A549 (cell line): ENCODE results near the gene CDH5. TPM values are rescaled to one million over a fixed set of nuclear protein-coding genes. Genes with fewer than 3 reads are reported as not detected.
A peak's percentile ranks its signal among the peaks of the same experiment; 100 is the strongest.

Experiments used
- ATAC-seq, 2 experiments: fragments of 200-7000 bp in 1 of 2; fragments of >200 bp in 1 of 2; cut with Nextera tagmentation in 1 of 2; cut with Tn5 transposase in 1 of 2; 3 replicates each; pipeline versions ENCODE4 v1.8.0 to v1.9.1; 2018 to 2020; ENCODE audit warnings: mild to moderate bottlenecking in 1 of 2, moderate library complexity in 1 of 2
- CTCF ChIA-PET: fragments of 300-600 bp; sonication (Branson Sonifier 250); formaldehyde crosslinking; extraction: SDS; loops from one replicate; lab custom pipeline; 2021; ENCODE audit warnings: antibody characterized with exemption, inconsistent platforms; lab: Yijun Ruan, JAX
- POLR2A ChIA-PET: fragments of 350-600 bp; formaldehyde crosslinking; extraction: SDS; loops from one replicate; lab custom pipeline; 2021; ENCODE audit warnings: antibody characterized with exemption, inconsistent platforms; lab: Yijun Ruan, JAX
- DNase-seq, 2 experiments: peaks; one replicate each; pipeline versions ENCODE4 v3.0.0 to v3.0.0-alpha.2; 2011 to 2016; ENCODE audit warnings: low read depth in 1 of 2, low spot score in 1 of 2
- FAIRE-seq: peaks from 2 replicates; lab custom pipeline; 2011; peaks lifted over from hg19 to GRCh38; lab: Jason Lieb, UNC
- H3K27ac ChIP-seq, 2 experiments: fragments of >200 bp; sonication (Bioruptor Twin); formaldehyde crosslinking; 3 replicates each; pipeline ENCODE4 v1.5.1; 2016 to 2017
- H3K4me1 ChIP-seq: fragments of >200 bp; sonication (Bioruptor Twin); formaldehyde crosslinking; 3 replicates; pipeline ENCODE4 v1.6.1; 2016
- H3K4me2 ChIP-seq: fragments of >200 bp; sonication (Bioruptor Twin); formaldehyde crosslinking; 3 replicates; pipeline ENCODE4 v1.6.1; 2016
- H3K4me3 ChIP-seq: fragments of >200 bp; sonication (Bioruptor Twin); formaldehyde crosslinking; 3 replicates; pipeline ENCODE4 v1.5.1; 2016
- H3K9me3 ChIP-seq: fragments of >200 bp; sonication (Bioruptor Twin); formaldehyde crosslinking; 3 replicates; pipeline ENCODE4 v1.6.1; 2016
- BCL3 ChIP-seq: fragments of >200 bp; sonication (Bioruptor Twin); formaldehyde crosslinking; IDR thresholded peaks from 3 replicates; pipeline ENCODE4 v1.6.1; 2016
- CHD2 ChIP-seq: fragments of 150-350 bp; IDR thresholded peaks from 2 replicates; pipeline ENCODE4 v1.6.1; 2014; ENCODE audit warnings: low read length; ENCODE audit not compliant: partially characterized antibody
- FOSB ChIP-seq: fragments of 250-450 bp; sonication (Bioruptor Pico); IDR thresholded peaks from 2 replicates; pipeline ENCODE4 v1.5.0; 2020; ENCODE audit warnings: mild to moderate bottlenecking, moderate library complexity
- JUN ChIP-seq, 2 experiments: fragments of >200 bp; sonication (Bioruptor Twin); formaldehyde crosslinking; IDR thresholded peaks; 2 replicates in 1 of 2; 3 replicates in 1 of 2; pipeline ENCODE4 v1.6.1; 2016 to 2017
- KDM1A ChIP-seq: fragments of 200-600 bp; sonication (generic); IDR thresholded peaks from 2 replicates; pipeline ENCODE4 v1.6.1; 2016; ENCODE audit warnings: low read depth, mild to moderate bottlenecking
- KDM5A ChIP-seq: fragments of 200-600 bp; sonication (generic); IDR thresholded peaks from 2 replicates; pipeline ENCODE4 v1.6.1; 2016; ENCODE audit warnings: antibody characterized with exemption, mild to moderate bottlenecking
- MAFK ChIP-seq: fragments of 450-650 bp; IDR thresholded peaks from 2 replicates; pipeline ENCODE4 v1.6.1; 2014; ENCODE audit not compliant: partially characterized antibody
- MAZ ChIP-seq: fragments of 150-350 bp; IDR thresholded peaks from 2 replicates; pipeline ENCODE4 v1.6.1; 2014; ENCODE audit warnings: antibody characterized with exemption, low read depth, low read length, borderline replicate concordance
- POLR2A ChIP-seq: IDR thresholded peaks from 2 replicates; pipeline ENCODE4 v1.6.1; 2012; ENCODE audit warnings: mild to moderate bottlenecking, low read length
- RAD21 ChIP-seq, 2 experiments: fragments of >200 bp in 1 of 2; sonication (Bioruptor Twin) in 1 of 2; formaldehyde crosslinking in 1 of 2; IDR thresholded peaks in 1 of 2; conservative IDR thresholded peaks in 1 of 2; 2 replicates in 1 of 2; 3 replicates in 1 of 2; pipeline ENCODE4 v1.6.1; 2012 to 2018; ENCODE audit warnings: inconsistent platforms in 1 of 2
- RNF2 ChIP-seq: fragments of 200-600 bp; sonication (generic); IDR thresholded peaks from 2 replicates; pipeline ENCODE4 v1.6.1; 2016; ENCODE audit warnings: low read depth, mild to moderate bottlenecking, antibody characterized with exemption, moderate library complexity, borderline replicate concordance
- SMC3 ChIP-seq: fragments of >200 bp; sonication (Bioruptor Twin); formaldehyde crosslinking; IDR thresholded peaks from 3 replicates; pipeline ENCODE4 v1.6.1; 2018; ENCODE audit warnings: inconsistent platforms
- TFCP2L1 ChIP-seq: fragments of 250-450 bp; sonication (Bioruptor Pico); IDR thresholded peaks from 2 replicates; pipeline ENCODE4 v1.5.0; 2021; ENCODE audit warnings: mild to moderate bottlenecking
- WGBS: methylation state at CpG from one replicate; pipeline ENCODE4 v1.1.6; 2017; ENCODE audit errors: missing lambda C conversion rate; 5-methylcytosine and 5-hydroxymethylcytosine counted together
- polyA plus RNA-seq, 4 experiments: library from polyadenylated mRNA; depleted of rRNA in 3 of 4; stranded (reverse); fragments of >200 nt; fragmentation: RNase III in 1 of 4; extraction: RNeasy Plus Mini Kit Qiagen cat#74134 plus additional on column Dnase treatment in 1 of 4; gene quantifications; 2 replicates in 3 of 4; 3 replicates in 1 of 4; pipeline ENCODE4 v1.2.3, GENCODE V29; 2011 to 2017
- TF ChIP-seq, protein P1 (sequence below): fragments of >200 bp; sonication (Bioruptor Twin); formaldehyde crosslinking; IDR thresholded peaks from 3 replicates; pipeline ENCODE4 v1.5.1; 2016
- TF ChIP-seq, protein P2 (sequence below): IDR thresholded peaks from 2 replicates; pipeline ENCODE4 v1.6.1; 2012

CDH5 gene
- polyA plus RNA-seq, 2 of the 4 experiments (the other 2 are of a cell fraction): 0.01 TPM; not detected in 1

- no peak for FAIRE-seq
- WGBS: 52% methylated on average over 2 of the region's 2 CpGs
- ChIA-PET POLR2A (no interaction called here), CTCF (interaction anchor here (0.6 to 7.1 kb wide), 49 partner anchors 9 to 467 kb away, joined by 3 to 185 read pairs (median 6); partner anchors contain the start of gene CMTM3)
- H3K4me2 ChIP-seq: no peak overlapping the region
- H3K27ac ChIP-seq: no peak overlapping the region
- H3K4me1 ChIP-seq: peaks cover 27% of the 10 kb centered on the region
- no peak for DNase-seq
- no peaks in the 10 kb centered on the region for H3K9me3 ChIP-seq
- no peak overlapping the region for H3K4me3 ChIP-seq
- ATAC-seq: no peak
- TF ChIP-seq POLR2A: no peak
- TF ChIP-seq RNF2: no peak
These were observed 38.7 kb downstream of the CDH5 start for GRCh38 chr16:66405057-66405783.

GRCh38 chr16:66406534-66407221 lies 40.2 kb downstream of the CDH5 start:
- peak overlapping the region; percentile 61 for H3K4me3 ChIP-seq
- CTCF ChIA-PET: interaction anchor here (0.6 to 7.1 kb wide), 66 partner anchors 8 to 489 kb away, joined by 3 to 185 read pairs (median 6); partner anchors contain the start of genes CKLF, CMTM3 and NAE1
- FAIRE-seq: no peak
- peak; percentile 87 to 94 for ATAC-seq
- WGBS: 0% methylated on average over 22 of the region's 35 CpGs
- POLR2A ChIA-PET: interaction anchor here (0.6 to 1.7 kb wide), 5 partner anchors 54 to 197 kb away, joined by 3 to 7 read pairs (median 3); partner anchors contain the start of genes CKLF and CMTM3
- peak overlapping the region; percentile 86 to 88 for H3K27ac ChIP-seq
- DNase-seq: peak; percentile 83 to 92
- TF ChIP-seq JUN (IDR thresholded peaks at IDR 0.05) (peak in 1 of 2 experiments; percentile 32; a peak in 1 of 5 replicates), KDM5A (no peak), TFCP2L1 (CRISPR knock-in tag) (no peak), KDM1A (0 out of 2 replicates have a peak, but pooled peaks have one; percentile 21), SMC3 (peak; percentile 95), BCL3 (peak; percentile 35; the same call in 1 of the 3 replicates), CHD2 (no peak), POLR2A (peak; percentile 37), RAD21 (conservative IDR thresholded peaks at IDR 0.05 in 1 of 2, IDR thresholded peaks at IDR 0.05 in 1 of 2) (peak; percentile 98), MAZ (no peak), MAFK (no peak), FOSB (no peak)
- TF ChIP-seq, protein P1, sequence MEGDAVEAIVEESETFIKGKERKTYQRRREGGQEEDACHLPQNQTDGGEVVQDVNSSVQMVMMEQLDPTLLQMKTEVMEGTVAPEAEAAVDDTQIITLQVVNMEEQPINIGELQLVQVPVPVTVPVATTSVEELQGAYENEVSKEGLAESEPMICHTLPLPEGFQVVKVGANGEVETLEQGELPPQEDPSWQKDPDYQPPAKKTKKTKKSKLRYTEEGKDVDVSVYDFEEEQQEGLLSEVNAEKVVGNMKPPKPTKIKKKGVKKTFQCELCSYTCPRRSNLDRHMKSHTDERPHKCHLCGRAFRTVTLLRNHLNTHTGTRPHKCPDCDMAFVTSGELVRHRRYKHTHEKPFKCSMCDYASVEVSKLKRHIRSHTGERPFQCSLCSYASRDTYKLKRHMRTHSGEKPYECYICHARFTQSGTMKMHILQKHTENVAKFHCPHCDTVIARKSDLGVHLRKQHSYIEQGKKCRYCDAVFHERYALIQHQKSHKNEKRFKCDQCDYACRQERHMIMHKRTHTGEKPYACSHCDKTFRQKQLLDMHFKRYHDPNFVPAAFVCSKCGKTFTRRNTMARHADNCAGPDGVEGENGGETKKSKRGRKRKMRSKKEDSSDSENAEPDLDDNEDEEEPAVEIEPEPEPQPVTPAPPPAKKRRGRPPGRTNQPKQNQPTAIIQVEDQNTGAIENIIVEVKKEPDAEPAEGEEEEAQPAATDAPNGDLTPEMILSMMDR: peak; percentile 87
- TF ChIP-seq, protein P2, sequence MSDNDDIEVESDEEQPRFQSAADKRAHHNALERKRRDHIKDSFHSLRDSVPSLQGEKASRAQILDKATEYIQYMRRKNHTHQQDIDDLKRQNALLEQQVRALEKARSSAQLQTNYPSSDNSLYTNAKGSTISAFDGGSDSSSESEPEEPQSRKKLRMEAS: peak; percentile 67
- TF ChIP-seq, all 56 proteins: peak for 8
- Histone ChIP-seq H3K9me3 (no peaks in the 10 kb centered on the region), H3K4me2 (peak overlapping the region; percentile 93), H3K4me1 (peaks cover 27% of the 10 kb centered on the region)
